Muscle layer of colon (tissue), 2 donors: ENCODE data around the gene MSI2.

Source experiments
- H3K27ac ChIP-seq: one replicate; pipeline ENCODE4 v1.7.0; 2013; ENCODE audit warnings: low read depth, mild to moderate bottlenecking, low read length, moderate library complexity
- H3K27me3 ChIP-seq, 2 donors: one replicate each; pipeline ENCODE4 v1.7.0; 2013; ENCODE audit warnings: low read length in 2 of 2, mild to moderate bottlenecking in 2 of 2; ENCODE audit not compliant: insufficient read depth in 2 of 2, control insufficient read depth in 1 of 2
- H3K36me3 ChIP-seq: one replicate; pipeline ENCODE4 v1.7.0; 2013; ENCODE audit warnings: mild to moderate bottlenecking, low read length; ENCODE audit not compliant: insufficient read depth
- H3K4me1 ChIP-seq: one replicate; pipeline ENCODE4 v1.7.0; 2013; ENCODE audit warnings: mild to moderate bottlenecking, low read length; ENCODE audit not compliant: insufficient read depth
- H3K4me3 ChIP-seq, 2 donors: one replicate each; pipeline ENCODE4 v1.7.0; 2013; ENCODE audit warnings: low read length in 2 of 2, low read depth in 1 of 2, mild to moderate bottlenecking in 1 of 2, moderate library complexity in 1 of 2
- H3K9ac ChIP-seq: one replicate; pipeline ENCODE4 v1.7.0; 2013; ENCODE audit warnings: low read length
- H3K9me3 ChIP-seq: one replicate; pipeline ENCODE4 v1.7.0; 2013; ENCODE audit warnings: mild to moderate bottlenecking, low read length
- donor health status: abdominal sarcoma.
- donor health status: Adenocarcinoma of cecum.

The MSI2 gene

DNA sequence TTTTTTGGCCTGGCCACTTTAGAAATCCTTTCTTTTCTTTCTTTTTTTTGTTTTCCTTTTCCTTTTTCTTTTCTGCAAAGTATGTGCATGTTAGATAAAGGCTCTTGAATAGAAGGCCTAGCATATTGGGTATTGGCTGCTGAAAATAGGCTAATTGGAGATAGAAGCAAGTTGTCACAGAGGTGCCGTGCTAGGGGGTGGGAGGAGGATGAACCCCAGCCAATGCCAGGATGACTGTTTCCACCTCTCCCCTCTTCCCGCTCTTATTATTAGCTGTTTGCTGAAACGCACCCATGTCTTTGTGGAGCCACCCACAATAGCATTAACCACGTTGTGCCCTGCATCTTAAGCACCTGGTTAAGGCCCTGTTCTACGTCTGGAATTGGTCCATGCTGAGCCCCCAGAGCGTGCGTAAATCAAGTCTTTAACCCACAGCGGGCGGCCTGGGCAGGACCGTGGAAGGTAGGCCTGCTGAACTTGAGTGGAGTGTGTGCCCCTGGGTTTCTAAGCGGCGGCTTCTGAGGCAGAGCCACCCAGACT lies 123.6 kb downstream of the MSI2 start:
- Histone ChIP-seq H3K9me3 (no peaks in the 10 kb centered on the region), H3K4me3 (no peak overlapping the region), H3K4me1 (no peaks in the 10 kb centered on the region), H3K36me3 (no peaks in the 10 kb centered on the region), H3K27ac (no peak overlapping the region), H3K27me3 (no peaks in the 10 kb centered on the region), H3K9ac (no peak overlapping the region)

DNA sequence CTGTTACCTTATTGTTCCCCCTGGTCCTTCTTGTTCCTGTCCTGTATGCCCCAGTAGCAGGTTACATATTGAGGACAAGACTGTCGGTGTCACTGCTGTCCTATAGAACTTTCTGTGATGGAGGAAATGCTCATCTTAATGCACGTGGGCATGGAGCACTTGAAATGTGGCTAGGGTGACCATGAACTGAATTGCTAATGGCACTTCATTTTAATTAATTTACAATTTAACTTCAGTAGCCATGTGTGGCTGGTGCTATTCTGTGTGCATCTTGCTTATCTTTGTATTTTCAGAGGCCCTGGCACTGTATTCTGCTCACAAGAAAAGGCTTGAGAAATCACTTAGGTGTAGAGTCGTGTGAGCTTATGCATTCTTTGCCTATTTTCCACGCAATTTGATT lies 125.2 kb downstream of the MSI2 start:
- H3K4me1 ChIP-seq = peaks cover 7% of the 10 kb centered on the region
- H3K36me3 ChIP-seq = no peaks in the 10 kb centered on the region
- no peak overlapping the region for H3K4me3 ChIP-seq
- no peak overlapping the region for H3K27ac ChIP-seq
- H3K9ac ChIP-seq = no peak overlapping the region
- no peaks in the 10 kb centered on the region for H3K9me3 ChIP-seq
- no peaks in the 10 kb centered on the region for H3K27me3 ChIP-seq

DNA sequence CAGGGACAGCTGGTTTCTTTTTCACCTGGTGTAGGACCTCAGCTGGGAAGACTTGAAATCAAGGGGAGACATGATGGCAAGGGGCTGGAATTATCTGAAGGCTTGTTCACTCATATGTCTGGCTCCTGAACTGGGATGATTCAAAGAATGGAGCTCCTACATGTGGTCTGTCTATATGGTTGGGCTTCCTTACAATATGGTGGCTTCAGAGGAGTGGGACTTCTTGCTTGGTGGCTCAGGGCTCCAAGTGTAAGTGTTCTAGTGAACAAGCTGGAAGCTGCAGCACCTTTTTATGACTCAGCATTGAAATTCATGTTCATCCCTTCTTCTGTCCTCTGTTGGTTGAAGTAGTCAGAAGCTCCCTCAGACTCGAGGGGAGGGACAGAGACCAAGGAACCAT lies 127.9 kb downstream of the MSI2 start:
- H3K4me1 ChIP-seq = peaks cover 15% of the 10 kb centered on the region
- H3K4me3 ChIP-seq = no peak overlapping the region
- no peaks in the 10 kb centered on the region for H3K27me3 ChIP-seq
- H3K27ac ChIP-seq = no peak overlapping the region
- no peak overlapping the region for H3K9ac ChIP-seq
- H3K9me3 ChIP-seq = peaks cover 4% of the 10 kb centered on the region
- H3K36me3 ChIP-seq = no peaks in the 10 kb centered on the region

DNA sequence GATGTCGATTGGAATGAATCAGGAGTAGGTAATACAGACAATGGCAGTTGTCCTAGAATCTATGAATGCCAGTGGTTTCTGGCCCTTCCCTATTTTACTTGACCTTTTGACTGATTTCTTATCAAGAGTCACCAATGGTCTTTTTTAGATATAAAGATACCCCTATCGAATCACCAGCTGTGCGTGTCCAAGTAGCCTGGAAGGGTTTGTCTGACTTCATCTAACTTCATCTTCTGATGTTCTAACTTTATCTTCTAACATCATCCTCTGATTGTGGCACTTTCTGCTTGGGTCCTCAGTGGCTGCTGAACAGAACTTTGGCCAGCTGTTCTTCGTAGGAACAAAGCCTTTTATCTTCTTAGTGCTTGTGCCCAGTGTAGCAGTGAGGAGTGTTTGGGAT lies 129.7 kb downstream of the MSI2 start:
- no peaks in the 10 kb centered on the region for H3K36me3 ChIP-seq
- H3K27me3 ChIP-seq = no peaks in the 10 kb centered on the region
- no peak overlapping the region for H3K4me3 ChIP-seq
- no peak overlapping the region for H3K9ac ChIP-seq
- H3K27ac ChIP-seq = no peak overlapping the region
- H3K4me1 ChIP-seq = peaks cover 19% of the 10 kb centered on the region
- H3K9me3 ChIP-seq = peaks cover 4% of the 10 kb centered on the region

DNA sequence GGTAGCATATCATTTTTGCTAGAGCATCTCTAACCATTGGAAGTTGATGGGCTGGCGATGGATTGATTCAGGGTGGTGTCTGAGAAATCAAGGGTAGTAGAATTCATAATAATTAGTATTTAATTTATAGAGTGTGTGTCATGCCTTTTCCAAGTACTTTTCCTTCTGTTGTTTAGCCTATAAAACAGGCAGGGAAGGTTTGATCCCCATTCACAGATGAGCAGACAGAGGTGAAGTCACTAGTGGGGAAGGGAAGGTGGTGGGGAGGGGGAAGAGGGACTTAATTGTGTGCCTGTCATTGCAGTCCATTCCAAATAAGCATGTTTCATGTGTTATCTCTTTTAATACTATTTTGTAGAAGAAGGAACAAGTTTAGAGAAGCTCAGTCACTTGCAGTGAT lies 131.3 kb downstream of the MSI2 start:
- Histone ChIP-seq H3K36me3 (no peaks in the 10 kb centered on the region), H3K27ac (no peak overlapping the region), H3K4me3 (no peak overlapping the region), H3K9ac (no peak overlapping the region), H3K9me3 (peaks cover 4% of the 10 kb centered on the region), H3K4me1 (peaks cover 19% of the 10 kb centered on the region), H3K27me3 (no peaks in the 10 kb centered on the region)

DNA sequence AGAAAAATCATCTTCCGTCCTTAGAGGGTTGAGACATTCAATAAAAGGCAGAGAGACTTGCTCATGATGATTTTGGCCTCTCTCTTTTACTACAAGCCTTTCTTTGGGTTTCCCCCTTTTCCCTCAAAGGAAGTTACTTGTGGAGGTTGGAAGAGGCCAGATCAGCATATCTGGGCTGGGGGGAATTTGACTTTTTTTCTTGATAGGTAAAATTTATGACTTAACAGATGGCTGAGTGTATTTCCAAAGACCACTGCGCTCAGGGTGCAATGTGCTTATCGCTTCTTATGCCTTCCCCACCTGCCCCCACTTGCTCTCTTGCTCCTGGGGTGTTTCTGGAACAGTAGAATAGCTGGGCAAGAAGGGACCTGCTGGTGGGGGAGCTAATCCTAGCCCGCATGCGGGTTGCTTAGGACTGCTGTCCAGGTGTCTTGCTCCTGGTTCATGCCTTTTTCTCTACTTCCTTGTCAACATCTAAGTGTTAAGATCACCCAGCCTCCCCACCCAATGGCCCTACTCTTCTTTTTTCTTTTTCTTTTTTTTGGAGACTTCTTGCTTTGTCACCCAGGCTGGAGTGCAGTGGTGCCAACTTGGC lies 131.9 kb downstream of the MSI2 start:
- H3K4me1 ChIP-seq = peaks cover 19% of the 10 kb centered on the region
- peaks cover 4% of the 10 kb centered on the region for H3K9me3 ChIP-seq
- H3K9ac ChIP-seq = no peak overlapping the region
- no peak overlapping the region for H3K27ac ChIP-seq
- no peaks in the 10 kb centered on the region for H3K36me3 ChIP-seq
- H3K27me3 ChIP-seq = no peaks in the 10 kb centered on the region
- H3K4me3 ChIP-seq = no peak overlapping the region

DNA sequence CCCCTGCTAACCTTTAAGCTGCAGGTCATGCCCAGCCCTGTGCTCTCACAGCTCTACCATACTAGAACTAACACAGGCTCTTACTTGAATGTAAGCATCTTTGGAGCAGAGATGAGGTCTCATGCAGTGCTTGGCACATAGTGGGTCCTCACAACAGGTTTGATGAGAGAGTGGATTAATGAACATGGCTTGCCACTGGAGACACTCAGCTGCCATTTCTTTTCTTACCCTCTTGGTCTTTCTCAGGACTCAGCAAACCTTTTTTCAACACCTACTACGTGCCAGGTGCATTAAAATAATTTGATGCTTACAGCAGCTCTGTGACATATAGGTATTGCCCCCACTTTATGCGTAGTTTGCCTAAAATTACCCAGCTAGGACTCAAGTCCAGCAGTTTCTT lies 133.2 kb downstream of the MSI2 start:
- no peak overlapping the region for H3K9ac ChIP-seq
- peaks cover 4% of the 10 kb centered on the region for H3K9me3 ChIP-seq
- H3K27me3 ChIP-seq = no peaks in the 10 kb centered on the region
- no peak overlapping the region for H3K4me3 ChIP-seq
- H3K36me3 ChIP-seq = no peaks in the 10 kb centered on the region
- H3K4me1 ChIP-seq = peaks cover 19% of the 10 kb centered on the region
- H3K27ac ChIP-seq = no peak overlapping the region

DNA sequence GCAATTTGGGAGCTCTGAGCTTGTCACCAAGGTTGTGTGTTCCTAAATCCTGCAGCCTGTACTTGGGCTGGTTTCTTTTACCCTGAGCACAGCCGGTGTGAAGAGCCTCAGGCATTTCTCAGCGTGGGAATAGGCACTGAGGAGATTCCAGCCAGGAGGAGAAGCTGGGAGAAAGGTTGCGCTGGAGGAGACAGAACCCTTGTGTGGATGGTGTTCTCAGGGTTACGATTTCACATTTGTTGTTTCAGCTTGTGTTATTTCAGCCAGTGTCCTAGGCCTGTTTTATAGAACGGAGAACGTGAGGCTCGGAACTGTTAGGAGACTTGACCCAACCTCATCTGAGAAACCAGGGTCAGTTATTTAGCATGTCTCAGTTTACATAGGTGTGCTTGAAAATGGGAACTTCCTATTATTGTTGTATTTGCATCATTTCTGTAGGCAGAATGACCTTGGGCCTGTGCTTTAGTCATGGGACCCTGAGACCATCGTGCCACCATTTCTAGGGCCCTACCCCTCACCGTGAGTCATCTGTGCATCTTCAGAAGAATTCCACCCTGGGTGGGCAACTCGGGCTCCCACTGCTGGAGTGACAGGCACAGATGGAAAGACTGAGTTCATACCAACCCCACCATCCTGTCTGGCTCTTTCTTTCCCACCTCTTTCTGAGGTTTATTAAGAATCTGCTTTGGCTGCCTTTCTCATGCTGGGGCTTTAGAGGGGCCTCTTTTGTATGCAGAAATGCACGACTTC lies 134.9 kb downstream of the MSI2 start:
- Histone ChIP-seq H3K9me3 (peaks cover 4% of the 10 kb centered on the region), H3K27me3 (no peaks in the 10 kb centered on the region), H3K9ac (no peak overlapping the region), H3K4me1 (peaks cover 14% of the 10 kb centered on the region), H3K4me3 (no peak overlapping the region), H3K27ac (no peak overlapping the region), H3K36me3 (no peaks in the 10 kb centered on the region)

DNA sequence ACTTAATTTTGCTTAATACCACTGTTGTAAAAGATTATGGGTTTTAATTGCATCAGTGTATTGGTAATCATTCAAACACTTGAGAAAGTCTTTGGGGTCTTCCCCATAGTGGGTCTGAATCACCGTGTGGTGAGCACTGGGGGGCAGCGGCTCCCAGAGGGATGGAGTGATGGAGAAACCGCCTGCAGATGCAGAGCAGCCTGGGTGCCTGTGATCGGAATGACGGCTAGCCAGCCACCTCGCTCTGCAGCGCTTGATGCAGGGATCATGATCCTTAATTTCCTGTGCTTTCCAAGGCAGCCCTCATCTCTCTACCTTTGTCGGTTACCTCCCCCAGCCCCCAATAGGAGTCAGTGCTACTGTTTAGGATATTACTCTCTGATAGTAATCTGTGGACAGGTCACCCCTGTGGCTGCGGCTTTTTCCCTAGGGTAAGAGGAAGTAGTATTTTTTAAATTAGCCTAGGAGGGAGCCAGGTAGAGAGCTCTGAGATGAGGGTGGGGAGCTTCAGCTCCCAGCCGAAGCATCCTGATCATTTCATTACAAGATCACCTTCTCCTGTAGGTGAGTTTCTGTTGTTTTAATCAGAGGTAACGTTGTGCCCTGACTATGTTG lies 135.6 kb downstream of the MSI2 start:
- Histone ChIP-seq H3K9ac (no peak overlapping the region), H3K36me3 (no peaks in the 10 kb centered on the region), H3K27me3 (no peaks in the 10 kb centered on the region), H3K9me3 (peaks cover 4% of the 10 kb centered on the region), H3K4me1 (peaks cover 7% of the 10 kb centered on the region), H3K4me3 (no peak overlapping the region), H3K27ac (no peak overlapping the region)

DNA sequence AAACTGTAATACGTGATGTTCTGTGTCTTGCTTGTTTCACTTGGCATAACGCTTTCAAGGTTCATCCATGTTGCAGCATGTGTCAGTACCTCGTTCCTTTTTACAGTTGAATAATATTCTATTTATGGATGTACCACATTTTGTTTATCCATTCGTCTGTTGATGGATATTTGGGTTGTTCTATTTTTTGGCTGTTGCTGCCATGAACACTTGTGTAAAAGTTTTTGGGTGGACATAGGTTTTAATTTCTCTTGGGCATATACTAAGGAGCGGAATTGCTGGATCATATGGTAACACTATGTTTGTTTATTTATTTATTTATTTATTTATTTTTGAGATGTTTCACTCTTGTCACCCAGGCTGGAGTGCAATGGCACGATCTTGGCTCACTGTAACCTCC lies 137.0 kb downstream of the MSI2 start:
- H3K9me3 ChIP-seq = no peaks in the 10 kb centered on the region
- no peak overlapping the region for H3K9ac ChIP-seq
- no peak overlapping the region for H3K4me3 ChIP-seq

DNA sequence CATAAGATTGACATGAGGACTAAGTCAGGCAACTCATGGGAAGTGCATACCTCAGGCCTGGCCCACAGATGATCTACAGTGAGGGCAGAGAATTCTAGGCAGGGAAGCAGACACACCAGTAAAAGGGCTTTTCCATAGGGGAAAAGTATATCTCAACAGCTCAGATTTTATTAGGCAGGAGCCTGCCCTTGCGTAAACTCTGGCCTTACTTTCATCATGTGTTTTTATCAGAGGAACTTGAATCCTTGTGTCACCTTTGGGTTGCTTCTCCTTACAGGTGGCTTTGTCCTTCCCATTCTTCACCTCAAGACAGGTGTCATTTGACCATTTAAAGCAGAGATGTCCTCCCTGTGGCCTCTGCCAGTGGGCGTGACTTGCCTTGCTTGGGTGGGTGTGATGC lies 138.1 kb downstream of the MSI2 start:
- Histone ChIP-seq H3K4me3 (no peak overlapping the region), H3K9ac (no peak overlapping the region), H3K36me3 (no peaks in the 10 kb centered on the region), H3K27ac (no peak overlapping the region), H3K4me1 (peaks cover 4% of the 10 kb centered on the region), H3K27me3 (no peaks in the 10 kb centered on the region), H3K9me3 (no peaks in the 10 kb centered on the region)

More for the DNA sequence above, 137.0 kb downstream of the MSI2 start:
- Histone ChIP-seq H3K4me1 (peaks cover 4% of the 10 kb centered on the region), H3K27ac (no peak overlapping the region), H3K36me3 (no peaks in the 10 kb centered on the region), H3K27me3 (no peaks in the 10 kb centered on the region)
